BLaER1 treated with 17β-estradiol and CSF1 and Interleukin-3, amounts not matched to agents 10 nM and 100 nM (cell line): Measurements from ENCODE around the gene AGAP1.
A peak's percentile ranks its signal among the peaks of the same experiment; 100 is the strongest.

Source experiments
- H3K27ac ChIP-seq, 11 experiments: shearing (Covaris generic); formaldehyde crosslinking; 2 replicates each; pipeline ENCODE4 v1.8.1; 2022
- H3K27me3 ChIP-seq, 11 experiments: shearing (Covaris generic); formaldehyde crosslinking; 2 replicates each; pipeline ENCODE4 v1.8.1; 2022
- H3K36me3 ChIP-seq, 11 experiments: shearing (Covaris generic); formaldehyde crosslinking; 2 replicates each; pipeline ENCODE4 v1.8.1; 2022
- H3K4me1 ChIP-seq, 10 experiments: shearing (Covaris generic); formaldehyde crosslinking; 2 replicates each; pipeline ENCODE4 v1.8.1; 2022
- H3K4me2 ChIP-seq, 11 experiments: shearing (Covaris generic); formaldehyde crosslinking; 2 replicates each; pipeline ENCODE4 v1.8.1; 2022
- H3K4me3 ChIP-seq, 10 experiments: shearing (Covaris generic); formaldehyde crosslinking; 2 replicates each; pipeline ENCODE4 v1.8.1; 2022
- H3K9ac ChIP-seq, 11 experiments: shearing (Covaris generic); formaldehyde crosslinking; 2 replicates each; pipeline ENCODE4 v1.8.1; 2022
- H3K9me3 ChIP-seq, 11 experiments: shearing (Covaris generic); formaldehyde crosslinking; replicated peaks in 1 of 11; 2 replicates each; pipeline ENCODE4 v1.8.1; 2022
- H4K20me1 ChIP-seq, 11 experiments: shearing (Covaris generic); formaldehyde crosslinking; 2 replicates each; pipeline ENCODE4 v1.8.1; 2022
- Cebpa-rat ChIP-seq, 11 experiments: shearing (Covaris generic); IDR thresholded peaks; 2 replicates each; pipeline ENCODE4 v1.8.1; 2022

AGAP1 gene

GRCh38 chr2:235894839-235895238, 401.0 kb downstream of the AGAP1 start:
- H3K4me3 ChIP-seq = no peak overlapping the region
- H3K4me2 ChIP-seq = no peak overlapping the region; a peak in 1 of 22 replicates
- TF ChIP-seq Cebpa-rat (IDR thresholded peaks at IDR 0.05) = no peak
- H3K36me3 ChIP-seq = peaks cover 13 to 83% (median 61%) of the 10 kb centered on the region in 11 experiments
- peaks cover 0 to 6% (median 0%) of the 10 kb centered on the region in 10 experiments; a peak in 1 of 20 replicates for H3K4me1 ChIP-seq
- no peak overlapping the region for H3K27ac ChIP-seq
- H3K27me3 ChIP-seq = no peaks in the 10 kb centered on the region
- no peaks in the 10 kb centered on the region for H4K20me1 ChIP-seq
- peaks cover 8 to 21% (median 14%) of the 10 kb centered on the region in 11 experiments; a peak in 20 of 22 replicates for H3K9me3 ChIP-seq
- H3K9ac ChIP-seq = no peak overlapping the region

GRCh38 chr2:235896061-235896460, 402.2 kb downstream of the AGAP1 start:
- no peak for TF ChIP-seq Cebpa-rat (IDR thresholded peaks at IDR 0.05)
- no peaks in the 10 kb centered on the region for H3K27me3 ChIP-seq
- peaks cover 0 to 6% (median 0%) of the 10 kb centered on the region in 10 experiments; a peak in 5 of 20 replicates for H3K4me1 ChIP-seq
- no peak overlapping the region for H3K4me2 ChIP-seq
- no peak overlapping the region for H3K9ac ChIP-seq
- peaks cover 8 to 21% (median 14%) of the 10 kb centered on the region in 11 experiments; a peak in 20 of 22 replicates for H3K9me3 ChIP-seq
- peaks cover 13 to 80% (median 52%) of the 10 kb centered on the region in 11 experiments for H3K36me3 ChIP-seq
- H3K27ac ChIP-seq = no peak overlapping the region
- no peak overlapping the region for H3K4me3 ChIP-seq
- H4K20me1 ChIP-seq = no peaks in the 10 kb centered on the region

GRCh38 chr2:235897992-235898391, 404.1 kb downstream of the AGAP1 start:
- Histone ChIP-seq H4K20me1 (peaks cover 0 to 7% (median 0%) of the 10 kb centered on the region in 11 experiments; a peak in 2 of 22 replicates), H3K4me3 (no peak overlapping the region), H3K4me2 (no peak overlapping the region), H3K27me3 (no peaks in the 10 kb centered on the region), H3K36me3 (peaks cover 13 to 63% (median 41%) of the 10 kb centered on the region in 11 experiments; a peak in 21 of 22 replicates), H3K9me3 (peaks cover 8 to 21% (median 14%) of the 10 kb centered on the region in 11 experiments; a peak in 20 of 22 replicates), H3K27ac (no peak overlapping the region), H3K4me1 (peaks cover 0 to 9% (median 0%) of the 10 kb centered on the region in 10 experiments; a peak in 5 of 20 replicates), H3K9ac (no peak overlapping the region)
- TF ChIP-seq Cebpa-rat (IDR thresholded peaks at IDR 0.05) = no peak

GRCh38 chr2:235898766-235899165, 404.9 kb downstream of the AGAP1 start:
- peaks cover 8 to 21% (median 14%) of the 10 kb centered on the region in 11 experiments; a peak in 20 of 22 replicates for H3K9me3 ChIP-seq
- no peak overlapping the region for H3K27ac ChIP-seq
- H3K9ac ChIP-seq = no peak overlapping the region
- peaks cover 8 to 56% (median 33%) of the 10 kb centered on the region in 11 experiments; a peak in 20 of 22 replicates for H3K36me3 ChIP-seq
- no peak overlapping the region for H3K4me2 ChIP-seq
- no peak for TF ChIP-seq Cebpa-rat (IDR thresholded peaks at IDR 0.05)
- no peaks in the 10 kb centered on the region for H3K27me3 ChIP-seq
- H3K4me1 ChIP-seq = peaks cover 0 to 12% (median 6%) of the 10 kb centered on the region in 10 experiments; a peak in 17 of 20 replicates
- no peak overlapping the region for H3K4me3 ChIP-seq
- H4K20me1 ChIP-seq = peaks cover 0 to 10% (median 0%) of the 10 kb centered on the region in 11 experiments; a peak in 5 of 22 replicates

- peaks cover 6 to 10% (median 8%) of the 10 kb centered on the region in 11 experiments; a peak in 19 of 22 replicates for H3K9me3 ChIP-seq
- no peak overlapping the region for H3K4me3 ChIP-seq
- H3K4me1 ChIP-seq = peaks cover 8 to 22% (median 16%) of the 10 kb centered on the region in 10 experiments; a peak in 19 of 20 replicates
- H3K27me3 ChIP-seq = no peaks in the 10 kb centered on the region
- no peak for TF ChIP-seq Cebpa-rat (IDR thresholded peaks at IDR 0.05)
- H4K20me1 ChIP-seq = peaks cover 0 to 29% (median 0%) of the 10 kb centered on the region in 11 experiments; a peak in 7 of 22 replicates
- H3K27ac ChIP-seq = no peak overlapping the region
- no peak overlapping the region for H3K4me2 ChIP-seq
- peaks cover 0 to 37% (median 20%) of the 10 kb centered on the region in 11 experiments; a peak in 17 of 22 replicates for H3K36me3 ChIP-seq
- no peak overlapping the region for H3K9ac ChIP-seq
Measured at GRCh38 chr2:235900631-235901030, 406.8 kb downstream of the AGAP1 start.

GRCh38 chr2:235901243-235901642, 407.4 kb downstream of the AGAP1 start:
- no peaks in the 10 kb centered on the region for H3K27me3 ChIP-seq

GRCh38 chr2:235903782-235904584, 410.1 kb downstream of the AGAP1 start:
- H3K4me3 ChIP-seq = no peak overlapping the region
- H3K36me3 ChIP-seq = peaks cover 0 to 30% (median 12%) of the 10 kb centered on the region in 11 experiments; a peak in 9 of 22 replicates
- H3K4me2 ChIP-seq = peak overlapping the region in 10 of 11 experiments; percentile 14 to 73 (median 58); a peak in 18 of 22 replicates
- peaks cover 0 to 38% (median 0%) of the 10 kb centered on the region in 11 experiments; a peak in 7 of 22 replicates for H4K20me1 ChIP-seq
- TF ChIP-seq Cebpa-rat (IDR thresholded peaks at IDR 0.05) = no peak
- H3K27me3 ChIP-seq = no peaks in the 10 kb centered on the region
- H3K27ac ChIP-seq = no peak overlapping the region
- no peak overlapping the region for H3K9ac ChIP-seq
- peaks cover 14 to 36% (median 22%) of the 10 kb centered on the region in 10 experiments for H3K4me1 ChIP-seq
- H3K9me3 ChIP-seq = no peaks in the 10 kb centered on the region

More at GRCh38 chr2:235901243-235901642, 407.4 kb downstream of the AGAP1 start:
- no peak overlapping the region for H3K27ac ChIP-seq
- TF ChIP-seq Cebpa-rat (IDR thresholded peaks at IDR 0.05) = no peak
- H3K4me3 ChIP-seq = no peak overlapping the region
- peaks cover 0 to 35% (median 18%) of the 10 kb centered on the region in 11 experiments; a peak in 16 of 22 replicates for H3K36me3 ChIP-seq
- peaks cover 8 to 28% (median 16%) of the 10 kb centered on the region in 10 experiments; a peak in 19 of 20 replicates for H3K4me1 ChIP-seq
- peak overlapping the region in 2 of 11 experiments; percentile 39 to 40; a peak in 2 of 22 replicates for H3K4me2 ChIP-seq
- H3K9me3 ChIP-seq = peaks cover 0 to 4% (median 2%) of the 10 kb centered on the region in 11 experiments; a peak in 14 of 22 replicates
- no peak overlapping the region for H3K9ac ChIP-seq
- peaks cover 0 to 35% (median 0%) of the 10 kb centered on the region in 11 experiments; a peak in 7 of 22 replicates for H4K20me1 ChIP-seq

GRCh38 chr2:235904585-235904931, 410.7 kb downstream of the AGAP1 start:
- TF ChIP-seq Cebpa-rat (IDR thresholded peaks at IDR 0.05) = no peak
- H4K20me1 ChIP-seq = peaks cover 0 to 38% (median 0%) of the 10 kb centered on the region in 11 experiments; a peak in 7 of 22 replicates
- H3K4me3 ChIP-seq = no peak overlapping the region
- no peak overlapping the region for H3K27ac ChIP-seq
- H3K9me3 ChIP-seq = no peaks in the 10 kb centered on the region
- H3K9ac ChIP-seq = no peak overlapping the region
- peaks cover 0 to 31% (median 14%) of the 10 kb centered on the region in 11 experiments; a peak in 9 of 22 replicates for H3K36me3 ChIP-seq
- H3K4me1 ChIP-seq = peaks cover 15 to 42% (median 28%) of the 10 kb centered on the region in 10 experiments
- no peaks in the 10 kb centered on the region for H3K27me3 ChIP-seq
- H3K4me2 ChIP-seq = peak overlapping the region in 10 of 11 experiments; percentile 14 to 73 (median 58); a peak in 18 of 22 replicates
